Measurements from ENCODE around the gene HMX3.

The HMX3 gene

GRCh38 chr10:123136221-123136805 is 543 bp downstream of the HMX3 start:
- no peak overlapping the region for H3K4me3 ChIP-seq (ENCODE audit: low read length)

GRCh38 chr10:123136806-123137642 is 1.3 kb downstream of the HMX3 start:
- Histone ChIP-seq H3K36me3 (ENCODE audit: control insufficient read depth, insufficient read depth, low read length, severe bottlenecking) (no peaks in the 10 kb centered on the region), H3K4me1 (ENCODE audit: control insufficient read depth, insufficient read depth, low read length) (peaks cover 10% of the 10 kb centered on the region), H3K27me3 (replicated peaks; ENCODE audit: control insufficient read depth, insufficient read depth, low read length) (peaks cover 81% of the 10 kb centered on the region), H3K4me3 (ENCODE audit: low read length) (peak overlapping the region; percentile 23), H3K9ac (ENCODE audit: low read length) (no peak overlapping the region), H3K9me3 (ENCODE audit: control insufficient read depth, low read length) (no peaks in the 10 kb centered on the region)
- peak; percentile 35 for DNase-seq (ENCODE audit: low read depth)

More at GRCh38 chr10:123136221-123136805, 543 bp downstream of the HMX3 start:
- H3K4me1 ChIP-seq (ENCODE audit: control insufficient read depth, insufficient read depth, low read length) = peaks cover 10% of the 10 kb centered on the region
- H3K36me3 ChIP-seq (ENCODE audit: control insufficient read depth, insufficient read depth, low read length, severe bottlenecking) = no peaks in the 10 kb centered on the region
- DNase-seq (ENCODE audit: low read depth) = no peak
- peaks cover 80% of the 10 kb centered on the region for H3K27me3 ChIP-seq (replicated peaks; ENCODE audit: control insufficient read depth, insufficient read depth, low read length)
- H3K9me3 ChIP-seq (ENCODE audit: control insufficient read depth, low read length) = no peaks in the 10 kb centered on the region
- no peak overlapping the region for H3K9ac ChIP-seq (ENCODE audit: low read length)

GRCh38 chr10:123139165-123139520 is 3.4 kb downstream of the HMX3 start:
- no peak for DNase-seq (ENCODE audit: low read depth)
- H3K9ac ChIP-seq (ENCODE audit: low read length) = no peak overlapping the region
- H3K36me3 ChIP-seq (ENCODE audit: control insufficient read depth, insufficient read depth, low read length, severe bottlenecking) = no peaks in the 10 kb centered on the region
- peaks cover 80% of the 10 kb centered on the region for H3K27me3 ChIP-seq (replicated peaks; ENCODE audit: control insufficient read depth, insufficient read depth, low read length)
- H3K4me3 ChIP-seq (ENCODE audit: low read length) = no peak overlapping the region
- no peaks in the 10 kb centered on the region for H3K9me3 ChIP-seq (ENCODE audit: control insufficient read depth, low read length)
- H3K4me1 ChIP-seq (ENCODE audit: control insufficient read depth, insufficient read depth, low read length) = peaks cover 3% of the 10 kb centered on the region

- Histone ChIP-seq H3K9me3 (ENCODE audit: control insufficient read depth, low read length) (no peaks in the 10 kb centered on the region), H3K27me3 (replicated peaks; ENCODE audit: control insufficient read depth, insufficient read depth, low read length) (peaks cover 80% of the 10 kb centered on the region), H3K4me3 (ENCODE audit: low read length) (no peak overlapping the region), H3K9ac (ENCODE audit: low read length) (no peak overlapping the region), H3K36me3 (ENCODE audit: control insufficient read depth, insufficient read depth, low read length, severe bottlenecking) (no peaks in the 10 kb centered on the region), H3K4me1 (ENCODE audit: control insufficient read depth, insufficient read depth, low read length) (peaks cover 3% of the 10 kb centered on the region)
- DNase-seq (ENCODE audit: low read depth) = no peak
Measured at GRCh38 chr10:123139521-123140163, 3.9 kb downstream of the HMX3 start.

- Histone ChIP-seq H3K9ac (ENCODE audit: low read length) (no peak overlapping the region), H3K36me3 (ENCODE audit: control insufficient read depth, insufficient read depth, low read length, severe bottlenecking) (no peaks in the 10 kb centered on the region), H3K4me1 (ENCODE audit: control insufficient read depth, insufficient read depth, low read length) (peaks cover 3% of the 10 kb centered on the region), H3K9me3 (ENCODE audit: control insufficient read depth, low read length) (no peaks in the 10 kb centered on the region), H3K4me3 (ENCODE audit: low read length) (no peak overlapping the region), H3K27me3 (replicated peaks; ENCODE audit: control insufficient read depth, insufficient read depth, low read length) (peaks cover 81% of the 10 kb centered on the region)
- DNase-seq (ENCODE audit: low read depth) = no peak
Measured at GRCh38 chr10:123140164-123140982, 4.6 kb downstream of the HMX3 start.

GRCh38 chr10:123140983-123141390 is 5.2 kb downstream of the HMX3 start:
- H3K9me3 ChIP-seq (ENCODE audit: control insufficient read depth, low read length) = no peaks in the 10 kb centered on the region
- H3K36me3 ChIP-seq (ENCODE audit: control insufficient read depth, insufficient read depth, low read length, severe bottlenecking) = no peaks in the 10 kb centered on the region
- peaks cover 85% of the 10 kb centered on the region for H3K27me3 ChIP-seq (replicated peaks; ENCODE audit: control insufficient read depth, insufficient read depth, low read length)
- no peak overlapping the region for H3K9ac ChIP-seq (ENCODE audit: low read length)
- peaks cover 3% of the 10 kb centered on the region for H3K4me1 ChIP-seq (ENCODE audit: control insufficient read depth, insufficient read depth, low read length)
- no peak overlapping the region for H3K4me3 ChIP-seq (ENCODE audit: low read length)
- no peak for DNase-seq (ENCODE audit: low read depth)

- H3K9me3 ChIP-seq (ENCODE audit: control insufficient read depth, low read length) = no peaks in the 10 kb centered on the region
- peaks cover 86% of the 10 kb centered on the region for H3K27me3 ChIP-seq (replicated peaks; ENCODE audit: control insufficient read depth, insufficient read depth, low read length)
- no peak for DNase-seq (ENCODE audit: low read depth)
- no peak overlapping the region for H3K4me3 ChIP-seq (ENCODE audit: low read length)
- H3K36me3 ChIP-seq (ENCODE audit: control insufficient read depth, insufficient read depth, low read length, severe bottlenecking) = no peaks in the 10 kb centered on the region
- H3K4me1 ChIP-seq (ENCODE audit: control insufficient read depth, insufficient read depth, low read length) = no peaks in the 10 kb centered on the region
- H3K9ac ChIP-seq (ENCODE audit: low read length) = no peak overlapping the region
Measured at GRCh38 chr10:123141791-123142700, 6.3 kb downstream of the HMX3 start.

- no peak overlapping the region for H3K4me3 ChIP-seq (ENCODE audit: low read length)
- H3K36me3 ChIP-seq (ENCODE audit: control insufficient read depth, insufficient read depth, low read length, severe bottlenecking) = no peaks in the 10 kb centered on the region
- DNase-seq (ENCODE audit: low read depth) = no peak
- H3K9ac ChIP-seq (ENCODE audit: low read length) = no peak overlapping the region
- H3K4me1 ChIP-seq (ENCODE audit: control insufficient read depth, insufficient read depth, low read length) = no peaks in the 10 kb centered on the region
- H3K9me3 ChIP-seq (ENCODE audit: control insufficient read depth, low read length) = no peaks in the 10 kb centered on the region
- H3K27me3 ChIP-seq (replicated peaks; ENCODE audit: control insufficient read depth, insufficient read depth, low read length) = peaks cover 88% of the 10 kb centered on the region
Measured at GRCh38 chr10:123142701-123143161, 7.0 kb downstream of the HMX3 start.

GRCh38 chr10:123143162-123143824 is 7.5 kb downstream of the HMX3 start:
- no peak overlapping the region for H3K4me3 ChIP-seq (ENCODE audit: low read length)
- H3K4me1 ChIP-seq (ENCODE audit: control insufficient read depth, insufficient read depth, low read length) = no peaks in the 10 kb centered on the region
- no peaks in the 10 kb centered on the region for H3K9me3 ChIP-seq (ENCODE audit: control insufficient read depth, low read length)
- H3K9ac ChIP-seq (ENCODE audit: low read length) = no peak overlapping the region
- H3K27me3 ChIP-seq (replicated peaks; ENCODE audit: control insufficient read depth, insufficient read depth, low read length) = peaks cover 87% of the 10 kb centered on the region
- no peak for DNase-seq (ENCODE audit: low read depth)
- H3K36me3 ChIP-seq (ENCODE audit: control insufficient read depth, insufficient read depth, low read length, severe bottlenecking) = no peaks in the 10 kb centered on the region

- no peak overlapping the region for H3K9ac ChIP-seq (ENCODE audit: low read length)
- H3K9me3 ChIP-seq (ENCODE audit: control insufficient read depth, low read length) = no peaks in the 10 kb centered on the region
- H3K4me1 ChIP-seq (ENCODE audit: control insufficient read depth, insufficient read depth, low read length) = no peaks in the 10 kb centered on the region
- no peaks in the 10 kb centered on the region for H3K36me3 ChIP-seq (ENCODE audit: control insufficient read depth, insufficient read depth, low read length, severe bottlenecking)
- H3K27me3 ChIP-seq (replicated peaks; ENCODE audit: control insufficient read depth, insufficient read depth, low read length) = peaks cover 87% of the 10 kb centered on the region
- no peak for DNase-seq (ENCODE audit: low read depth)
- H3K4me3 ChIP-seq (ENCODE audit: low read length) = no peak overlapping the region
Measured at GRCh38 chr10:123143825-123144168, 8.0 kb downstream of the HMX3 start.

Measured in adipocyte (in vitro differentiated cells).